H1 (cell line): Measurements from ENCODE around the gene CCDC178. TPM values are rescaled to one million over a fixed set of nuclear protein-coding genes. Genes with fewer than 3 reads are reported as not detected.

ENCODE experiments used
- CTCF ChIA-PET: fragments of 300-600 bp; sonication (Branson Sonifier 250); formaldehyde crosslinking; loops from one replicate; lab custom pipeline; 2021; ENCODE audit not compliant: partially characterized antibody; lab: Charles Lee
- POLR2A ChIA-PET: fragments of 300-600 bp; sonication (Branson Sonifier 250); formaldehyde crosslinking; loops from one replicate; lab custom pipeline; 2021; ENCODE audit warnings: inconsistent platforms; ENCODE audit not compliant: partially characterized antibody; lab: Charles Lee
- DNase-seq, 2 experiments: peaks; one replicate each; pipeline versions ENCODE4 v3.0.0 to v3.0.0-alpha.2; 2010 to 2022; ENCODE audit warnings: low spot score in 2 of 2, low read depth in 1 of 2, mixed read lengths in 1 of 2
- FAIRE-seq: peaks from 2 replicates; lab custom pipeline; 2011; peaks lifted over from hg19 to GRCh38; lab: Jason Lieb, UNC
- H2AFZ ChIP-seq: 2 replicates; pipeline ENCODE4 v1.8.1; 2012; ENCODE audit warnings: low read length, inconsistent platforms
- H2AK5ac ChIP-seq: 2 replicates; pipeline ENCODE4 v1.6.1; 2013; ENCODE audit warnings: low read depth, low read length
- H2BK120ac ChIP-seq: replicated peaks from 2 replicates; pipeline ENCODE3; 2013; ENCODE audit warnings: low read depth, low read length, inconsistent platforms
- H2BK12ac ChIP-seq: 2 replicates; pipeline ENCODE4 v1.6.1; 2013; ENCODE audit warnings: low read depth, low read length
- H2BK15ac ChIP-seq: 2 replicates; pipeline ENCODE4 v1.6.1; 2013; ENCODE audit warnings: low read length
- H2BK20ac ChIP-seq: 2 replicates; pipeline ENCODE4 v1.6.1; 2013; ENCODE audit warnings: low read length
- H2BK5ac ChIP-seq: 2 replicates; pipeline ENCODE4 v1.6.1; 2013; ENCODE audit warnings: low read depth, low read length
- H3K14ac ChIP-seq: 2 replicates; pipeline ENCODE4 v1.6.1; 2013; ENCODE audit warnings: inconsistent platforms; ENCODE audit not compliant: insufficient read length
- H3K18ac ChIP-seq: 2 replicates; pipeline ENCODE4 v1.6.1; 2013; ENCODE audit warnings: low read length; ENCODE audit errors: extremely low read depth
- H3K23ac ChIP-seq: 2 replicates; pipeline ENCODE4 v1.6.1; 2013; ENCODE audit warnings: inconsistent platforms; ENCODE audit not compliant: insufficient read length
- H3K23me2 ChIP-seq: 2 replicates; pipeline ENCODE4 v1.6.1; 2013; ENCODE audit warnings: low read depth, low read length
- H3K27ac ChIP-seq: 2 replicates; pipeline ENCODE4 v1.6.1; 2011; ENCODE audit warnings: low read depth, low read length, inconsistent platforms
- H3K27me3 ChIP-seq, 4 experiments: replicated peaks in 1 of 4; 1 replicate in 1 of 4; 2 replicates in 3 of 4; pipeline versions ENCODE4 v1.6.1 to v1.8.1; 2011 to 2013; ENCODE audit warnings: low read length in 3 of 4, mild to moderate bottlenecking in 3 of 4, inconsistent platforms in 2 of 4, mixed read lengths in 2 of 4, moderate library complexity in 1 of 4; ENCODE audit not compliant: control insufficient read depth in 3 of 4, insufficient read depth in 3 of 4; ENCODE audit errors: extremely low read depth in 1 of 4
- H3K36me3 ChIP-seq, 4 experiments: 2 replicates each; pipeline versions ENCODE4 v1.6.1 to v1.8.1; 2011 to 2013; ENCODE audit warnings: mild to moderate bottlenecking in 4 of 4, low read length in 3 of 4, moderate library complexity in 2 of 4, control low read depth in 1 of 4, inconsistent platforms in 1 of 4; ENCODE audit not compliant: insufficient read depth in 4 of 4, control insufficient read depth in 2 of 4
- H3K4ac ChIP-seq: replicated peaks from 2 replicates; pipeline ENCODE3; 2013; ENCODE audit warnings: low read length, low read depth, mixed read lengths, inconsistent platforms; ENCODE audit not compliant: insufficient read length
- H3K4me1 ChIP-seq, 4 experiments: replicated peaks in 1 of 4; 1 replicate in 1 of 4; 2 replicates in 3 of 4; pipeline versions ENCODE4 v1.6.1 to v1.8.1; 2011 to 2013; ENCODE audit warnings: low read length in 3 of 4, inconsistent platforms in 2 of 4, mixed read lengths in 1 of 4; ENCODE audit not compliant: insufficient read depth in 4 of 4, control insufficient read depth in 3 of 4
- H3K4me2 ChIP-seq, 2 experiments: 2 replicates each; pipeline versions ENCODE4 v1.6.1 to v1.8.1; 2011 to 2013; ENCODE audit warnings: low read depth in 2 of 2, low read length in 2 of 2, control low read depth in 1 of 2, inconsistent platforms in 1 of 2, mild to moderate bottlenecking in 1 of 2; ENCODE audit not compliant: insufficient read depth in 1 of 2
- H3K4me3 ChIP-seq, 4 experiments: fragments of 200-600, 300-600 bp in 1 of 4; sonication (generic), shearing (Covaris generic), sonication (Bioruptor Twin) in 1 of 4; 2 replicates each; pipeline versions ENCODE4 v1.5.1 to v1.8.1; 2011 to 2016; ENCODE audit warnings: low read length in 4 of 4, low read depth in 3 of 4, control low read depth in 2 of 4, inconsistent platforms in 2 of 4, mild to moderate bottlenecking in 2 of 4, mixed read lengths in 1 of 4, moderate library complexity in 1 of 4; ENCODE audit not compliant: insufficient read depth in 2 of 4; ENCODE audit errors: extremely low read depth in 1 of 4
- H3K56ac ChIP-seq: replicated peaks from 2 replicates; pipeline ENCODE3; 2013; ENCODE audit warnings: low read depth, mild to moderate bottlenecking, mixed read lengths, low read length, inconsistent platforms; ENCODE audit not compliant: insufficient read length
- H3K79me1 ChIP-seq: 2 replicates; pipeline ENCODE4 v1.6.1; 2013; ENCODE audit warnings: low read depth, low read length, control low read depth
- H3K79me2 ChIP-seq, 2 experiments: 2 replicates each; pipeline versions ENCODE4 v1.6.1 to v1.8.1; 2012 to 2013; ENCODE audit warnings: low read length in 2 of 2, mild to moderate bottlenecking in 2 of 2, inconsistent platforms in 1 of 2; ENCODE audit not compliant: insufficient read depth in 2 of 2, control insufficient read depth in 1 of 2
- H3K9ac ChIP-seq, 4 experiments: replicated peaks in 1 of 4; 1 replicate in 1 of 4; 2 replicates in 3 of 4; pipeline versions ENCODE4 v1.6.1 to v1.8.1; 2011 to 2013; ENCODE audit warnings: low read depth in 3 of 4, low read length in 3 of 4, control low read depth in 2 of 4, mild to moderate bottlenecking in 2 of 4, moderate library complexity in 2 of 4, inconsistent platforms in 1 of 4; ENCODE audit errors: extremely low read depth in 1 of 4
- H3K9me3 ChIP-seq, 2 experiments: 2 replicates each; pipeline versions ENCODE4 v1.6.1 to v1.8.1; 2012 to 2013; ENCODE audit warnings: mild to moderate bottlenecking in 2 of 2, moderate library complexity in 2 of 2, control low read depth in 1 of 2, inconsistent platforms in 1 of 2, low read depth in 1 of 2, low read length in 1 of 2, mixed read lengths in 1 of 2; ENCODE audit not compliant: insufficient read depth in 2 of 2
- H4K20me1 ChIP-seq, 2 experiments: replicated peaks in 1 of 2; 2 replicates each; pipeline versions ENCODE3 to v1.8.1; 2011 to 2013; ENCODE audit warnings: inconsistent platforms in 2 of 2, low read length in 2 of 2, mild to moderate bottlenecking in 1 of 2; ENCODE audit not compliant: insufficient read depth in 2 of 2, control insufficient read depth in 1 of 2
- H4K5ac ChIP-seq: 2 replicates; pipeline ENCODE4 v1.6.1; 2013; ENCODE audit warnings: low read length, low read depth, mixed read lengths, inconsistent platforms; ENCODE audit not compliant: insufficient read length
- H4K8ac ChIP-seq: 2 replicates; pipeline ENCODE4 v1.8.0; 2013; ENCODE audit warnings: mild to moderate bottlenecking, moderate library complexity, low read length, inconsistent platforms; ENCODE audit not compliant: insufficient read depth; ENCODE audit errors: extremely low read depth
- H4K91ac ChIP-seq: replicated peaks from 2 replicates; pipeline ENCODE3; 2013; ENCODE audit warnings: low read length, mixed read lengths, inconsistent platforms; ENCODE audit not compliant: insufficient read length
- BCL11A ChIP-seq, 2 experiments: IDR thresholded peaks; one replicate each; pipeline ENCODE4 v1.6.1; 2011; ENCODE audit warnings: low read depth in 2 of 2, low read length in 2 of 2, mild to moderate bottlenecking in 2 of 2
- EGR1 ChIP-seq: IDR thresholded peaks from 2 replicates; pipeline ENCODE4 v1.6.1; 2011; ENCODE audit warnings: low read depth, low read length, borderline replicate concordance
- EP300 ChIP-seq, 2 experiments: IDR thresholded peaks; 1 replicate in 1 of 2; 2 replicates in 1 of 2; pipeline ENCODE4 v1.6.1; 2011 to 2012; ENCODE audit warnings: low read depth in 2 of 2, low read length in 2 of 2, mild to moderate bottlenecking in 2 of 2, borderline replicate concordance in 1 of 2, inconsistent platforms in 1 of 2, moderate library complexity in 1 of 2
- GTF2F1 ChIP-seq: IDR thresholded peaks from 2 replicates; pipeline ENCODE4 v1.6.1; 2012; ENCODE audit warnings: low read depth, low read length, improper control_type of control experiment, borderline replicate concordance
- KDM4A ChIP-seq: IDR thresholded peaks from one replicate; pipeline ENCODE4 v1.7.1; 2012; ENCODE audit warnings: low read depth, mild to moderate bottlenecking, moderate library complexity, low read length, inconsistent platforms; ENCODE audit not compliant: severe bottlenecking
- KDM5A ChIP-seq: fragments of 200-600 bp; IDR thresholded peaks from 2 replicates; pipeline ENCODE4 v1.7.1; 2012; ENCODE audit warnings: mild to moderate bottlenecking, low read length, inconsistent platforms, mixed read lengths
- POLR2A ChIP-seq, 2 experiments: IDR thresholded peaks; 1 replicate in 1 of 2; 2 replicates in 1 of 2; pipeline ENCODE4 v1.6.1; 2011; ENCODE audit warnings: low read depth in 2 of 2, low read length in 2 of 2, mild to moderate bottlenecking in 2 of 2; ENCODE audit errors: control extremely low read depth in 1 of 2
- POLR2AphosphoS5 ChIP-seq: IDR thresholded peaks from 2 replicates; pipeline ENCODE4 v1.6.1; 2011; ENCODE audit warnings: low read depth, low read length
- SP1 ChIP-seq: IDR thresholded peaks from 2 replicates; pipeline ENCODE4 v1.6.1; 2011; ENCODE audit warnings: low read depth, low read length
- SP4 ChIP-seq: IDR thresholded peaks from 2 replicates; pipeline ENCODE4 v1.6.1; 2012; ENCODE audit warnings: low read length, inconsistent platforms
- polyA plus RNA-seq, 7 experiments: library from polyadenylated mRNA; depleted of rRNA in 3 of 7; stranded (reverse) in 5 of 7; unstranded in 2 of 7; fragments of >200 nt in 5 of 7; fragments of 200-250 nt in 2 of 7; gene quantifications; 1 replicate in 5 of 7; 2 replicates in 1 of 7; 4 replicates in 1 of 7; pipeline versions ENCODE4 v1.2.1 to v1.2.3, GENCODE V29; 2011 to 2013; ENCODE audit warnings: missing spikeins in 2 of 7, mixed read lengths in 2 of 7
- total RNA-seq: library from RNA; stranded (reverse); fragmentation: NEBNext Ultra II Directional; extraction: Animal tissue kit (Norgen Biotek cat#: 25700); gene quantifications from 2 replicates; pipeline ENCODE4 v1.2.1, GENCODE V29; 2021

The CCDC178 gene
- total and polyA plus RNA-seq, 2 of the 8 experiments (the other 6 are each of a cell fraction or from before 2014, with no cell fraction given) = not detected

DNA sequence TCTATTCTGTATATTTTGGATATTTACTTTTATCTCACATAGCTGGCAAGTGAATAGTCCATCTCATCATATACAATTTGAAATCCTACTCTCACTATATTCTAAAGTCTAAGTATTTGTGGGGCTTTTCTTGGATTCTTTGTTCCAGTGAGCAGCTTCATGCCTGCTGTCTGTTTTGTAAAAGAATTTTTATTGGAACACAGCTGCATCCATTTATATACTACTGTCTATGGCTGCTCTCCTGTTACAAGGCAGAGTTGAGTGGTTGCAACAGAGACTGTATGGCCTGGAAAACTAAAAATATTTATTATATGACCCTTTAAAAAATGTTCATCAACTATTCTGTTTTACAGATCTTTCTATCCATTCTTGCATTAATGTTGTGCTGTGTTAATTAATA, 474.4 kb downstream of the CCDC178 start:
- DNase-seq = no peak
- Histone ChIP-seq H3K9me3 (no peaks in the 10 kb centered on the region), H2BK5ac (no peak overlapping the region), H3K27ac (no peak overlapping the region), H4K8ac (no peak overlapping the region), H3K4me1 (no peaks in the 10 kb centered on the region), H3K23me2 (no peaks in the 10 kb centered on the region), H3K56ac (no peak overlapping the region), H3K36me3 (no peaks in the 10 kb centered on the region), H2BK120ac (no peak overlapping the region), H3K27me3 (no peaks in the 10 kb centered on the region), H3K79me2 (no peaks in the 10 kb centered on the region), H4K20me1 (no peaks in the 10 kb centered on the region), H3K9ac (no peak overlapping the region), H2BK15ac (no peak overlapping the region), H3K14ac (no peak overlapping the region), H2BK12ac (no peak overlapping the region), H3K4me2 (no peak overlapping the region), H2AFZ (no peak overlapping the region), H2AK5ac (no peak overlapping the region), H3K18ac (no peak overlapping the region), H4K5ac (no peak overlapping the region), H3K79me1 (no peaks in the 10 kb centered on the region), H3K4me3 (no peak overlapping the region), H2BK20ac (no peak overlapping the region), H3K23ac (no peak overlapping the region), H4K91ac (no peak overlapping the region), H3K4ac (no peak overlapping the region)
- POLR2A ChIA-PET = no interaction called here
- no peak for TF ChIP-seq EP300 (IDR thresholded peaks at IDR 0.05; ENCODE audit: borderline replicate concordance in 1 of 2, low read depth in 2 of 2, low read length in 2 of 2)
- TF ChIP-seq KDM4A = no peak
- no peak for TF ChIP-seq POLR2AphosphoS5
- TF ChIP-seq SP4 = no peak
- no peak for TF ChIP-seq SP1
- TF ChIP-seq POLR2A (IDR thresholded peaks at IDR 0.05; ENCODE audit: control extremely low read depth in 1 of 2, low read depth in 2 of 2, low read length in 2 of 2) = no peak
- no peak for TF ChIP-seq GTF2F1
- no peak for TF ChIP-seq BCL11A (IDR thresholded peaks at IDR 0.05; ENCODE audit: low read depth in 2 of 2, low read length in 2 of 2)
- TF ChIP-seq EGR1 = no peak
- TF ChIP-seq KDM5A = no peak
- no peak for FAIRE-seq
- CTCF ChIA-PET = interaction anchor here (0.7 to 1.6 kb wide), 2 partner anchors 9 to 282 kb away, joined by 3 to 5 read pairs; no protein-coding TSS in a partner anchor
